GM12865 (cell line): ENCODE results near the gene CREB5.

Experiments
- DNase-seq: peaks from one replicate; pipeline ENCODE4 v3.0.0; 2010; ENCODE audit warnings: low read depth
- H3K4me3 ChIP-seq: 2 replicates; pipeline ENCODE4 v1.5.1; 2011; ENCODE audit warnings: mild to moderate bottlenecking, low read depth, low read length, control low read depth
- TF ChIP-seq, protein P1 (sequence below): IDR thresholded peaks from 2 replicates; pipeline ENCODE4 v1.5.1; 2011; ENCODE audit warnings: low read length, control low read depth, low read depth, inconsistent platforms; ENCODE audit not compliant: insufficient read depth; ENCODE audit errors: missing control alignments

The CREB5 gene

DNA sequence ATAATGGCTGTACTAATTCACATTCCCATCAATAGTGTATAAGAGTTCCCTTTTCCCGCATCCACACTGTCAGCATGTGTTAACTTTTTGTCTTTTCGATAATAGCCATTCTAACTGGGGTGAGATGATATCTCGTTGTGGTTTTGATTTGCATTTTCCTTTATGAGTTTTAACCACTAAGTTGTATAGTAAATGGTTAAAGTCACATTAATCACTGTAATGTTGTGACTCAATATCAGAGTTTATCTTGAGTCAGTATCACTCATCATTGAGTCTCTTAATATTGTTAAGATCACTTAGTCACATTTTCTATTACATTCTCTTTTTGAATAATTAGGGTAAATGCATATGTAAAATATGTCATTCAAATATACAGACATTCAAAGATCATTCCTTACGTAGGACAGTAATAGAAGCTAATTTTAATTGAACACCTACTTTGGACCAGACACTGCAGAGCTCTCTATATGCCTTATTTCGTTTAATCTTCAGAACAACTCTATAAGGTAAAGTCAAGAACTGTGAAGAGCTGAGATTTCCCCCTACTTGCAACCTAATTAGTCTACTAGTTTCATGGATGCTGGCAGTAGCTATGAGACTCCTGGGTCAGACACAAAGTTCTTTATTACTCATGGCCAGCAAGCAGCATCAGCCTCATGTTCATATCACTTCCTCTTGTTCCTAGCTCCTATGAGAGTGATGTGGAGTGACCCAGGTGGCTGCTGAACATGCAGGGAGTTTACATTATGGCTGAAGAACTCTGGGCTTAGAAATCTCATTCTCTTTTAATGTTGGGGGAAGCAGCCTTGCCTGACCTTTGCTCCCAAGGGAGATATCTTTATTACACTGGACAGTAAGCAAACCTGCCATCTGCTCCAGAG, 30.5 kb downstream of the CREB5 start:
- H3K4me3 ChIP-seq = no peak overlapping the region
- TF ChIP-seq, protein P1, sequence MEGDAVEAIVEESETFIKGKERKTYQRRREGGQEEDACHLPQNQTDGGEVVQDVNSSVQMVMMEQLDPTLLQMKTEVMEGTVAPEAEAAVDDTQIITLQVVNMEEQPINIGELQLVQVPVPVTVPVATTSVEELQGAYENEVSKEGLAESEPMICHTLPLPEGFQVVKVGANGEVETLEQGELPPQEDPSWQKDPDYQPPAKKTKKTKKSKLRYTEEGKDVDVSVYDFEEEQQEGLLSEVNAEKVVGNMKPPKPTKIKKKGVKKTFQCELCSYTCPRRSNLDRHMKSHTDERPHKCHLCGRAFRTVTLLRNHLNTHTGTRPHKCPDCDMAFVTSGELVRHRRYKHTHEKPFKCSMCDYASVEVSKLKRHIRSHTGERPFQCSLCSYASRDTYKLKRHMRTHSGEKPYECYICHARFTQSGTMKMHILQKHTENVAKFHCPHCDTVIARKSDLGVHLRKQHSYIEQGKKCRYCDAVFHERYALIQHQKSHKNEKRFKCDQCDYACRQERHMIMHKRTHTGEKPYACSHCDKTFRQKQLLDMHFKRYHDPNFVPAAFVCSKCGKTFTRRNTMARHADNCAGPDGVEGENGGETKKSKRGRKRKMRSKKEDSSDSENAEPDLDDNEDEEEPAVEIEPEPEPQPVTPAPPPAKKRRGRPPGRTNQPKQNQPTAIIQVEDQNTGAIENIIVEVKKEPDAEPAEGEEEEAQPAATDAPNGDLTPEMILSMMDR = no peak

DNA sequence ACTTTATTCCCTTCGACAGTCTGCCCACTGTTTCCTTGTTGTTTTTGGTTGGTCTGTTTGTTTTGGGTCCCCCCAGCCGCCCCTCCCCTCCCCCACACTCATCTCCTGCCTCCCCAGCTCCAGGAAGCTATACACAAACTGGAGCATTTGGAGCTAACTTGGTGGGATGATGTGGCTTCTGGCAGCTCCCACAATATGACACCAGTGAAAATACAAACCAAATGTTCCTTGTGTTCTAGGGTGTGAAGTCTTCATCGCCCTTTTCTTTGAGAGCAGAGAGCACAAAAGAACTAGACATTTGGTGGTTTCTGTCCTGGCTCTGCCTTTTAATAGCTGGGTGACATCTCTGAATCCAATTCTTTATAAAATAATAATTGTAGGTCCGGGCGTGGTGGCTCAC, 33.8 kb downstream of the CREB5 start:
- H3K4me3 ChIP-seq = no peak overlapping the region
- TF ChIP-seq, protein P1 = no peak
- no peak for DNase-seq

More for the DNA sequence above, 30.5 kb downstream of the CREB5 start:
- DNase-seq = peak; percentile 35

DNA sequence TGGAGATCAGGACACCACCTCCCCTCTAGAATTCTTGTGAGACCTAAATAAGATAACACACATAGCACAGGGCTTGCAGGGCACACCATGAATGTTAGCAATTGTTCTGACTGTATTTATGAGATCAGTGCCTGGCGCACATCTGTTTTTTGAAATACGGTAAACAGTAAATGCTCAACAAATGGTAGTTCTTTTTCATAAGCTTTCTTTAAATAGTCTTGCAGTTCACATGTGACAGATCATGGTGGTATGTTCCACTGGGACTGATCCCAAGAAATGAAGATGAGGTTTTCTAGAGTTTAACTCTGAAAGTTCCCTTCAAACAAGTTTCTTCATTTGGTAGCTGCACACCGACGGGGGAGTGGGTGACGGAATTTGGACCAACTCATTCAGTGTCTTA, 34.8 kb downstream of the CREB5 start:
- TF ChIP-seq, protein P1 = no peak
- no peak overlapping the region for H3K4me3 ChIP-seq
- DNase-seq = no peak

DNA sequence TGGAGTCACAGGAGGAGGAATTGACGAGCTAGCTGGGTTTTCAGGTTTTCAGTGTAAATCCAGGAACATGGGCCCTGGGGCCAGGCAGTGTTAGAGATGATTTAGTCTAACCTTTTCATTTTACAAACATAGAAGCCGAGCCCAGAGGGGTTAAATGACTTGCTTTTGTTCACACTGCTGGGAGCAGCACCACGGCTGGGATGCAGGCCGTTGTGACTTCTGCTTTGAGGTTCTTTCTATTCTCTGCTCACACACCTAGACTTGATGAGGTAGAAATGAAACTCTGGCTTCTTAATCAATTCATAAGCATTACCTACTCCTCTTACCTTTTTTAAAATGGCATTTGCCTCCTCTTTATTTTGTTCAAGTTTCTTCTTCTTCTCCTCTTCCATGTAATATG, 36.4 kb downstream of the CREB5 start:
- no peak for DNase-seq
- no peak overlapping the region for H3K4me3 ChIP-seq
- TF ChIP-seq, protein P1 = no peak

DNA sequence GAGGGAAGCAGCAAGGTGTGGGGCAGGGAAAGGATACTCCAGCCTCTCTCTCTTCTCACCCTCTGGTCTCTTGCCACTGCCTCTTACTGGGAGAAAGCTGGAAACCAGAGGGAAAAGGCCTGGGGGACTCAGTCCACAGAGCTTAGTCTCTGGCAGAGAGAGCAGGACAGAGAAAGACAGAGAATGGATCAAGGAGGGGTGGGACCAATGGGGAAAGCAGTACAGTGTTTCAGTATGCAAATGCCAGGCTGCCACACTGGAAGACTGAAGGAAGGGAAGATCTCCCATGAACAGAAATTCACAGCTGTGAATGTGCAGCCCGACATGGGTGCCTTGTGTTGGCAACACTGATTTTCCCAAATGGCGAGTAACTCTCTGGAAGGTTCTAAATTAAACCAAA, 40.4 kb downstream of the CREB5 start:
- TF ChIP-seq, protein P1 = no peak
- DNase-seq = no peak
- H3K4me3 ChIP-seq = no peak overlapping the region

DNA sequence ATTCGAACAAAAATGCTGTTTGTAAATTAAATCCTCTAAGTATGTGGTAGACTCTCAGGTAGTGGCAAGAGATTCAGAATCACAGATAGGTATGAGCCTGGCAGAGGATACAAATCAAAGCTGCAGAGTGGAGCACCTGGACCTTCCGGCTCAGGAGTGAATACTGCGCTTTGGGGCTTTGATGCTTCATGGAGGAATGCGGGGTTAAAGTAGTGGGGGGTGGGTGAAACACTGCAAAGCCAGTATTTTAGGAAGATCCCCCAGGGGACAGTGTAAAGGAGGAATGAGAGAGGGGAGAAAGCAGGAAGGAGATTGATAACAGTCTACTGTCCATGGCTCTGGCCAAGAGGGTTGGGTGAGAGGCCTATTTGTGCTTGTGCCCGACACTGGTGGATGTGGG, 43.2 kb downstream of the CREB5 start:
- TF ChIP-seq, protein P1 = no peak
- no peak for DNase-seq
- no peak overlapping the region for H3K4me3 ChIP-seq

DNA sequence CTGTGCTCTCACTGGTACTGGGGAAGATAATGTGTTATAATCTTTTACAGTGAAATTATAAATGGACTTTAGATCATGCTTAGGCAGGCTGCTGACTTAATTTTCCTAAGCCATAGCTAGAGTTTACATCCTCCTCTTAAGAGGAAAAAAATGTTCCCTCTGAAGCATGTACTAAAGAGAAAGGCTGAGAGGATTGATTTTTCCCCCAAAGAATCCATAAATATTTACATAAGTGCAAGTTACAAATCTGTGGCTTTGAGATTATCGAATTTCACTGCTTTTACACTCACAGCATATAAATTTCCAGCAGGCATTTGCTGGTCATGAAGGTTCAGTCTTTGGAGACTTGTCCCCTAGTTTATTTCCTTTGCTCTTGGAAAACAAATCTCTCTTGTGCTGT, 43.7 kb downstream of the CREB5 start:
- no peak overlapping the region for H3K4me3 ChIP-seq
- TF ChIP-seq, protein P1 = no peak
- no peak for DNase-seq
